Aorta (tissue), 5 donors: ENCODE measurements around the gene KHDRBS2. TPM values are rescaled to one million over a fixed set of nuclear protein-coding genes. Genes with fewer than 3 reads are reported as not detected.

Source experiments
- ATAC-seq: fragments of 200-7000 bp; cut with Tn5 transposase; one replicate; pipeline ENCODE4 v1.9.1; 2022; ENCODE audit warnings: moderate library complexity; ENCODE audit not compliant: low FRiP score
- DNase-seq, 2 donors: peaks; one replicate each; pipeline ENCODE4 v3.0.0-alpha.2; 2020
- H3K27ac ChIP-seq, 2 donors: one replicate each; pipeline ENCODE4 v1.5.1; 2013; ENCODE audit warnings: low read length in 2 of 2, mild to moderate bottlenecking in 2 of 2, moderate library complexity in 2 of 2, control low read depth in 1 of 2, inconsistent platforms in 1 of 2, low read depth in 1 of 2
- H3K27me3 ChIP-seq, 2 donors: one replicate each; pipeline ENCODE4 v1.6.1; 2013; ENCODE audit warnings: control low read depth in 1 of 2, low read length in 1 of 2, mild to moderate bottlenecking in 1 of 2, moderate library complexity in 1 of 2; ENCODE audit not compliant: insufficient read depth in 2 of 2, control insufficient read depth in 1 of 2
- H3K36me3 ChIP-seq, 2 donors: one replicate each; pipeline ENCODE4 v1.6.1; 2013; ENCODE audit warnings: control low read depth in 1 of 2, low read length in 1 of 2, mild to moderate bottlenecking in 1 of 2; ENCODE audit not compliant: insufficient read depth in 2 of 2, control insufficient read depth in 1 of 2
- H3K4me1 ChIP-seq, 2 donors: one replicate each; pipeline ENCODE4 v1.6.1; 2013; ENCODE audit warnings: low read length in 2 of 2, control low read depth in 1 of 2, mild to moderate bottlenecking in 1 of 2, moderate library complexity in 1 of 2; ENCODE audit not compliant: insufficient read depth in 2 of 2, control insufficient read depth in 1 of 2
- H3K4me3 ChIP-seq, 2 donors: one replicate each; pipeline ENCODE4 v1.5.1; 2013; ENCODE audit warnings: low read length in 2 of 2, control low read depth in 1 of 2, mild to moderate bottlenecking in 1 of 2
- H3K9me3 ChIP-seq: one replicate; pipeline ENCODE4 v1.6.1; 2013; ENCODE audit warnings: mild to moderate bottlenecking, low read length; ENCODE audit not compliant: control insufficient read depth
- WGBS, 2 donors: extraction: QIAGEN DNeasy Blood & Tissue Kit; methylation state at CpG; one replicate each; pipeline ENCODE4 v1.1.7; 2013; 5-methylcytosine and 5-hydroxymethylcytosine counted together
- intact Hi-C, 2 donors: fragments of 100-400 bp; cut with DNase I; formaldehyde crosslinking; loops; one replicate each; pipeline versions ENCODE4 v1.14.2 to v1.15.0; 2022
- polyA plus RNA-seq, 2 donors: library from polyadenylated mRNA; stranded (reverse); fragments of 200-250 nt; gene quantifications; one replicate each; pipeline ENCODE4 v1.2.3, GENCODE V29; 2013
- total RNA-seq, 2 donors: library from RNA; stranded (reverse); fragmentation: NEBNext Ultra II Directional; extraction: Animal tissue kit (Norgen Biotek cat#: 25700); gene quantifications; one replicate each; pipeline ENCODE4 v1.2.1, GENCODE V29; 2021
- donor health status: healthy with polysubstance abuse.
- donor health status: Bipolar disorder and iron deficiency.
- donor health status: DM: no; HTN: no; CAD: no.
- donor health status: DM: no; HTN: no; CAD: no.
- donor health status: DM: yes; HTN: yes; CAD: no.

KHDRBS2 gene
- total and polyA plus RNA-seq, 4 donors, result 0.32 to 0.57 TPM; not detected in 2

DNA sequence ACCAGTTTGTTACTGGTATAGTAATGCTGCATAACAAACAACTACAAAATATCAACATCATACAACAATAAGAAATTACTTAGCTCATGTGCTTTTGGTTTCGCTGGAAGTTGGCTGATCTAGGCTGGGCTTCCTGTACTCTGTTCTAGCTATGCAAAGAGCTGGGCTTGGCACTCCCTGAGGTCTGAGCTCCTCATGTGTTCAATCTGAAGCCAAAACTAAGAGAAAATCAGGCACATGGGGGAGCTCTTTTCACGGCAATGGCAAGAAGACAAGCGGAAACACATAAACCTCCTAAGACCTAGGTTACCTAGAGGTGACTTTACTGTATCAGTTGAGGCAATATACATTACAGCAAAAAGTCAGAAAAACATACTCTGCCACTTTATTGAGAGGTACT, 574.2 kb downstream of the KHDRBS2 start:
- Histone ChIP-seq H3K4me1 (no peaks in the 10 kb centered on the region), H3K4me3 (no peak overlapping the region), H3K9me3 (no peaks in the 10 kb centered on the region), H3K36me3 (no peaks in the 10 kb centered on the region), H3K27ac (no peak overlapping the region), H3K27me3 (no peaks in the 10 kb centered on the region)
- WGBS, 2 donors, result 72 to 74% methylated on average over 3 of the region's 3 CpGs
- intact Hi-C loops, result no loop called here
- DNase-seq (no peak), ATAC-seq (no peak)

DNA sequence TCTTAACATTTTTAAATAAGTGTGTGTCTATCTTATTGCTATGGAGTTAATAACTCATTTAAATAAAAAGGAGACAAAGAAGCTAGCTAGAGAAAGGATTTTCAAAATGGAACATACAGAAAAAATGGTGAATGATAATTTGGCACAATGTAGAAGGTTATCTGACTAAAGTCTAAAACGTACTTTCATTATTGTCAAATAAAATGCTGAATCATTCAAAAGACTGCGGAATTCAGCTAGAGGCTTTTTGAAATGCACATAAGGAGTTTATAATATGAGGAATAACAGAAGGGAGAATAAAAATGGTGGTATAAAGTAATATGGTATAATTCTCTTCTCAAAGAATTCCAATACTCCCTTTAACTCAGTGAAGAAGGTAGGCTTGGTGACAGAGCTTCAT, 597.9 kb downstream of the KHDRBS2 start:
- DNase-seq (no peak), ATAC-seq (no peak)
- intact Hi-C loops, result no loop called here
- no peak overlapping the region for H3K4me3 ChIP-seq
- no peaks in the 10 kb centered on the region for H3K9me3 ChIP-seq
- no peak overlapping the region for H3K27ac ChIP-seq
- WGBS, 2 donors, result 76 to 80% methylated on average over 2 of the region's 2 CpGs
- no peaks in the 10 kb centered on the region for H3K4me1 ChIP-seq
- H3K27me3 ChIP-seq, result no peaks in the 10 kb centered on the region
- H3K36me3 ChIP-seq, result no peaks in the 10 kb centered on the region

DNA sequence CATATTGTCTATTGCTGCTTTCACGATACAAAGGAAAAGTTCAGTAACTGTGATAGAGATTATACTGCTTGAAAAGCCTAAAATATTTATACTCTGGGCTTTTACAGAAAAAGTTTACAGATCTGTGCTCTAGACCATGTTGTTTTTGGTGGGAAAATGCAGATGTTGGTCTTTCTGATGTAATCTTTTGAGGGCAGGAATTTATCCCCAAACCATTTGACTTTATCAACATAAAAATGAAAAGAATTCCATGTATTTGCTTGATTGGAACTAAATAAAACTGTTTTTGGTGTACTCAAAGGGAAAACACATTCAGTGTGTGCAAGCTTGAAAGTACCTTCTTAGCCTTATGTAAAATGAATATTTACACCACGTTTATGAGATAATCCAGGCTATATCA, 603.5 kb downstream of the KHDRBS2 start:
- no peaks in the 10 kb centered on the region for H3K36me3 ChIP-seq
- 2 to 6% methylated on average over 2 of the region's 2 CpGs for WGBS, 2 donors
- no peak for DNase-seq
- no peak overlapping the region for H3K4me3 ChIP-seq
- no peak for ATAC-seq
- no peak overlapping the region for H3K27ac ChIP-seq
- intact Hi-C loops, result no loop called here
- H3K4me1 ChIP-seq, result no peaks in the 10 kb centered on the region
- H3K9me3 ChIP-seq, result no peaks in the 10 kb centered on the region
- no peaks in the 10 kb centered on the region for H3K27me3 ChIP-seq

DNA sequence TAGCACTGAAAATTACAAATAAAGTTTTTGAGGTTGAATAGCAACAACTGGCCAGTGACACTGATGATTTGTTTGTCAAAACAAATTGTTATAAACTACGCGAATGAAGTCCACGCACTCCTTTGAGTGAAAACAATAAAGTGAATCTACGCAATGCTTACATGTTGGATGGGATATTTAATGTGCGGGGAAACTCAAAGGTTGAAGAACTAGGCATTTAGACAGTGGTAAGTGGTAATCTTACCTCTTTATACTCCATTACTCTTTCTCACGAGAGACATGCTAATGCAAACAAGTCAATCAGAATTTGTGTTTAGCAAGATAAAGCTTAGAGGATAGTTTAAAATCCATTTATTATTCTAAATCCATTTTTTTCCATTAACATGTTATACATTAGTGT, 606.4 kb downstream of the KHDRBS2 start:
- ATAC-seq (no peak), DNase-seq (no peak)
- intact Hi-C loops, result no loop called here
- Histone ChIP-seq H3K9me3 (no peaks in the 10 kb centered on the region), H3K27me3 (no peaks in the 10 kb centered on the region), H3K27ac (no peak overlapping the region), H3K4me3 (no peak overlapping the region), H3K4me1 (no peaks in the 10 kb centered on the region), H3K36me3 (no peaks in the 10 kb centered on the region)
- WGBS, 2 donors, result 86 to 89% methylated on average over 6 of the region's 6 CpGs

DNA sequence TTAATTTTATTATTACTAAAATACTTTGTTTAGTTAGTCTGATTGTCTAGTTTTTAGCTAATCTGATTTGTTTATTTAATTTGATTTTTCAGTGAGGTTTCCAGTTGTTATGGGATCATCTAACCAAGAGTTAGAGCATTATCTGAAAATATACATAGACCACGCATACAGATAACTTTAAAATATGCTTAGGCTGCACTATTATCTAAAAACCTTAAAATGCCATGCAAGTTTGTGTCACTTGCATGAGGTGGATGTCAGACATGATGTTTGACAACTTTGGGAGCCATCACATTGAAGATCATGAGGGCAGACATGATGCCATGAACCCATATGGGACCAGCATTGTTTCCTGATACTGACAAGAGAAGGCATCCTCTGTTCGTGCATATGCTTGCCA, 610.3 kb downstream of the KHDRBS2 start:
- H3K4me1 ChIP-seq, result no peaks in the 10 kb centered on the region

DNA sequence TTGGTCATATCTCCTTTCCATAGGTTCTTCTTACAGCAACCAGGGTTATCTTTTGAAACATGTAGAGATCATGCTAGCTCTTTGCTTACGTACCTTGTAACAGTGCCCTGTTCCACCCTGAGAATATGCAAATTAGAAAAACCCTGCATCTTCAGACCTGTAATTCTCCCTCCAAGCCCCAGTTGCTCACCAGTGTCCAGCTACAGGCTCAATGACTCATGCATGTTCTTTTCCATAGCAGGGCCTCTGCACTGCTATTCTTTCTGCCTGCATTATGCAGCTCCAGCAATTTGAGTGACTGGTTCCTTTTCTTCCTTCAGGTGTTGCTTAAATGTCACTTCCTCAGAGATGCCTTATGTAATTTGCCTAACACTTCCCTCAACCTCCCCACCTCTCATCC, 636.2 kb downstream of the KHDRBS2 start:
- Histone ChIP-seq H3K27ac (no peak overlapping the region), H3K9me3 (peaks cover 2% of the 10 kb centered on the region), H3K36me3 (no peaks in the 10 kb centered on the region), H3K27me3 (no peaks in the 10 kb centered on the region), H3K4me1 (no peaks in the 10 kb centered on the region), H3K4me3 (no peak overlapping the region)
- ATAC-seq, result no peak
- DNase-seq, result no peak
- intact Hi-C loops, result no loop called here
- 90 to 92% methylated on average over 1 of the region's 1 CpG for WGBS, 2 donors

More for the DNA sequence above, 610.3 kb downstream of the KHDRBS2 start:
- 74 to 81% methylated on average over 2 of the region's 2 CpGs for WGBS, 2 donors
- H3K4me3 ChIP-seq, result no peak overlapping the region
- ATAC-seq (no peak), DNase-seq (no peak)
- no peaks in the 10 kb centered on the region for H3K36me3 ChIP-seq
- no peaks in the 10 kb centered on the region for H3K27me3 ChIP-seq
- intact Hi-C loops, result no loop called here
- H3K27ac ChIP-seq, result no peak overlapping the region
- no peaks in the 10 kb centered on the region for H3K9me3 ChIP-seq

DNA sequence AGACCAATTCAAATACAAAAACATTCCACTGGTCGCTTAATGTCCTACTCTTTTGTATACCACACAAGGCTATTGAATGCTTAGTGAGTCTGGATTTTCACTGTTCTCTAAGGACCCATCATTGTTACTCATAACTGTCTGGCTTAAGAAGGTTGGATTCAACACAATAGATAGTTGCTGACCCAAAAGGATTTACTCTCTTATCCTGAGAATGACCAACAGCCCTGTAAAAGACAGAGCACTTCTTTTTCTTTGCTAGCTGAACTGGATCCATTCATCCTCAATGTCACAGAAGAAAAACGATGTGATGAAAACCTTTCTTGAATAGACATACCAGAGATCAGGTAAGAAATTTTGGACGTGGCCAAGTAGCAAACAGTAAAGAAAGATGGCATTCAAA, 645.6 kb downstream of the KHDRBS2 start:
- no peak for DNase-seq
- intact Hi-C loops, result no loop called here
- H3K27ac ChIP-seq, result no peak overlapping the region
- H3K9me3 ChIP-seq, result no peaks in the 10 kb centered on the region
- H3K36me3 ChIP-seq, result no peaks in the 10 kb centered on the region
- H3K4me1 ChIP-seq, result no peaks in the 10 kb centered on the region
- no peak for ATAC-seq
- no peaks in the 10 kb centered on the region for H3K27me3 ChIP-seq
- H3K4me3 ChIP-seq, result no peak overlapping the region
- 60 to 65% methylated on average over 3 of the region's 3 CpGs for WGBS, 2 donors
